Colonic mucosa (tissue), 4 donors: ENCODE data around the gene RBM17. TPM values are rescaled to one million over a fixed set of nuclear protein-coding genes. Genes with fewer than 3 reads are reported as not detected.

Experiments
- DNase-seq: peaks from one replicate; pipeline ENCODE4 v3.0.0-alpha.2; 2020
- H3K27ac ChIP-seq: fragments of 200-600 bp; one replicate; pipeline ENCODE4 v1.8.0; 2021
- H3K27me3 ChIP-seq: fragments of 200-600 bp; one replicate; pipeline ENCODE4 v1.8.0; 2021
- H3K36me3 ChIP-seq: fragments of 200-600 bp; one replicate; pipeline ENCODE4 v1.8.0; 2021
- H3K4me1 ChIP-seq: fragments of 200-600 bp; one replicate; pipeline ENCODE4 v1.8.0; 2021; ENCODE audit warnings: mild to moderate bottlenecking
- H3K4me3 ChIP-seq: fragments of 200-600 bp; one replicate; pipeline ENCODE4 v1.8.0; 2021
- H3K9ac ChIP-seq, 2 donors: one replicate each; pipeline ENCODE4 v1.7.0; 2013; ENCODE audit warnings: control low read depth in 2 of 2, low read depth in 2 of 2, low read length in 2 of 2
- H3K9me3 ChIP-seq: fragments of 200-600 bp; one replicate; pipeline ENCODE4 v1.8.0; 2021
- intact Hi-C: fragments of 100-400 bp; cut with DNase I; formaldehyde crosslinking; loops from one replicate; pipeline ENCODE4 v1.14.1; 2022
- total RNA-seq, 2 donors: library from RNA; stranded (reverse); fragmentation: NEBNext Ultra II Directional in 1 of 2; extraction: Animal tissue kit (Norgen Biotek cat#: 25700) in 1 of 2; gene quantifications; one replicate each; pipeline ENCODE4 v1.2.1, GENCODE V29; 2021
- TF ChIP-seq, protein P1 (sequence below): fragments of 200-600 bp; IDR thresholded peaks from one replicate; pipeline ENCODE4 v1.8.0; 2022; ENCODE audit warnings: antibody characterized with exemption, mild to moderate bottlenecking
- donor health status: healthy.
- donor health status: DM: no; HTN: no; CAD: no.
- donor health status: DM: no; HTN: no; CAD: no.

Gene RBM17
- total RNA-seq, 2 donors from 2014 or later = 80.3 to 110 TPM

DNA sequence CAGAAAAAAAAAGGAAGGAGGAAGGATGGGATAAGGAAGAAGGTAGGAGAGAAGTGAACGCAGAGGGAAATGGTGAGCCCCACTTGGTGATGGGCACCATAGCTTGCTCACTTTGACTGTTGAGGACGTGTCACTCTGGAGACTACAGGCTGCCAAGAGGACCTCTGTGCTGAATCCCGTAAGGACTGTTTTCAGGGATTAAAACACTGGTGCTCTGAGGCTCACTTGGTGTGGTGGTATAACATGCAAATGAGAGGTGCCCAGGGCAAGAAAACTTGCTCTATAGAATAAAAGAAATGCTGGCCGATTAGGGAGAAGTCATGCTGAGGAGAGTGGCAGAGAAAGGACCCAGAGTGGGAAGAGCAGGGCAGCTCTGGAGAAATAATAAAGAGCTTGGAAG lies 21.4 kb upstream of the RBM17 start:
- Histone ChIP-seq H3K4me1 (no peaks in the 10 kb centered on the region), H3K4me3 (no peak overlapping the region), H3K9me3 (no peaks in the 10 kb centered on the region), H3K9ac (no peak overlapping the region), H3K27me3 (no peaks in the 10 kb centered on the region), H3K27ac (no peak overlapping the region), H3K36me3 (no peaks in the 10 kb centered on the region)
- intact Hi-C loops = no loop called here
- no peak for DNase-seq
- TF ChIP-seq, protein P1, sequence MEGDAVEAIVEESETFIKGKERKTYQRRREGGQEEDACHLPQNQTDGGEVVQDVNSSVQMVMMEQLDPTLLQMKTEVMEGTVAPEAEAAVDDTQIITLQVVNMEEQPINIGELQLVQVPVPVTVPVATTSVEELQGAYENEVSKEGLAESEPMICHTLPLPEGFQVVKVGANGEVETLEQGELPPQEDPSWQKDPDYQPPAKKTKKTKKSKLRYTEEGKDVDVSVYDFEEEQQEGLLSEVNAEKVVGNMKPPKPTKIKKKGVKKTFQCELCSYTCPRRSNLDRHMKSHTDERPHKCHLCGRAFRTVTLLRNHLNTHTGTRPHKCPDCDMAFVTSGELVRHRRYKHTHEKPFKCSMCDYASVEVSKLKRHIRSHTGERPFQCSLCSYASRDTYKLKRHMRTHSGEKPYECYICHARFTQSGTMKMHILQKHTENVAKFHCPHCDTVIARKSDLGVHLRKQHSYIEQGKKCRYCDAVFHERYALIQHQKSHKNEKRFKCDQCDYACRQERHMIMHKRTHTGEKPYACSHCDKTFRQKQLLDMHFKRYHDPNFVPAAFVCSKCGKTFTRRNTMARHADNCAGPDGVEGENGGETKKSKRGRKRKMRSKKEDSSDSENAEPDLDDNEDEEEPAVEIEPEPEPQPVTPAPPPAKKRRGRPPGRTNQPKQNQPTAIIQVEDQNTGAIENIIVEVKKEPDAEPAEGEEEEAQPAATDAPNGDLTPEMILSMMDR = no peak

DNA sequence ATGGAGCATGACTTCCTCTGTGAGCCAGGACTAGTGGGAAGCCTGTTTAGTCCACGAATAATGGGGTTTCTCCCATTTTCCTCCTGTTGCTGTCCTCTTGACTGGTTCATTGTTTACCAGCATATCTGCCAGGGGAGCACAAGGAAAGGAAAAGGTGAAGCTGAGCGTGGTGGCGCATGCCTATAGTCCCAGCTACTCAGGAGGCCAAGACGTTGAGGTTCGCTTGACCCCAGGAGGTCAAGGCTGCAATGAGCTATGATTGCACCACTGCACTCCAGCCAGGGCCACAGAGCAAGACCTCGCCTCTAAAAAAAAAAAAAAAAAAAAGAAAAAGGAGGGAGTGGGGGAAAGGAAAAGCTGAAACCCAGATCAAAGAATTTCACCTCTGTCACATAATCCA lies 20.8 kb upstream of the RBM17 start:
- no peak overlapping the region for H3K27ac ChIP-seq
- TF ChIP-seq, protein P1 = no peak

DNA sequence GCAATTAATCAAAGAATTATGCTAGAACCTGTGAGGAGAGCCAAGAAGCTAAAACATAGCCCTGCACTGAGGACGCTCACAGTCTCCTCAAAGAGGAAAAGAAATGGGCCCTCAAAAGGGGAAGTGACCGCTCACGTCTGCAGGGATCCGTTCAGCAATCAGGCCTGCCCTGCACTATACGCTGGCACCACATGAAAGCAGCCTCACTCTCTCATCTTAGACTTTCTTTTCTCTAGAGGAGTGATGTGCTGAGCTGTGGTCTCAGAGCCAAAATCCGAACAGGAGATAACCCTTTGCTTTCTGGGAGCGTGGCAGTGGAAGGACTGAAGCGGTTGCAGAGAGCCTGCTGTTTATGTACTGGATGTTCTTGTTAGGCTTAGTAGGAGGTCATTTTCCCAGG lies 20.4 kb upstream of the RBM17 start:
- TF ChIP-seq, protein P1 = no peak
- intact Hi-C loops = no loop called here
- H3K27ac ChIP-seq = no peak overlapping the region
- no peak for DNase-seq
- no peaks in the 10 kb centered on the region for H3K27me3 ChIP-seq
- H3K4me3 ChIP-seq = no peak overlapping the region
- no peak overlapping the region for H3K9ac ChIP-seq
- H3K4me1 ChIP-seq = no peaks in the 10 kb centered on the region
- H3K9me3 ChIP-seq = no peaks in the 10 kb centered on the region
- no peaks in the 10 kb centered on the region for H3K36me3 ChIP-seq

More for the DNA sequence above, 20.8 kb upstream of the RBM17 start:
- Histone ChIP-seq H3K27me3 (no peaks in the 10 kb centered on the region), H3K9me3 (no peaks in the 10 kb centered on the region), H3K4me3 (no peak overlapping the region), H3K4me1 (no peaks in the 10 kb centered on the region), H3K36me3 (no peaks in the 10 kb centered on the region), H3K9ac (no peak overlapping the region)
- DNase-seq = no peak
- intact Hi-C loops = no loop called here

DNA sequence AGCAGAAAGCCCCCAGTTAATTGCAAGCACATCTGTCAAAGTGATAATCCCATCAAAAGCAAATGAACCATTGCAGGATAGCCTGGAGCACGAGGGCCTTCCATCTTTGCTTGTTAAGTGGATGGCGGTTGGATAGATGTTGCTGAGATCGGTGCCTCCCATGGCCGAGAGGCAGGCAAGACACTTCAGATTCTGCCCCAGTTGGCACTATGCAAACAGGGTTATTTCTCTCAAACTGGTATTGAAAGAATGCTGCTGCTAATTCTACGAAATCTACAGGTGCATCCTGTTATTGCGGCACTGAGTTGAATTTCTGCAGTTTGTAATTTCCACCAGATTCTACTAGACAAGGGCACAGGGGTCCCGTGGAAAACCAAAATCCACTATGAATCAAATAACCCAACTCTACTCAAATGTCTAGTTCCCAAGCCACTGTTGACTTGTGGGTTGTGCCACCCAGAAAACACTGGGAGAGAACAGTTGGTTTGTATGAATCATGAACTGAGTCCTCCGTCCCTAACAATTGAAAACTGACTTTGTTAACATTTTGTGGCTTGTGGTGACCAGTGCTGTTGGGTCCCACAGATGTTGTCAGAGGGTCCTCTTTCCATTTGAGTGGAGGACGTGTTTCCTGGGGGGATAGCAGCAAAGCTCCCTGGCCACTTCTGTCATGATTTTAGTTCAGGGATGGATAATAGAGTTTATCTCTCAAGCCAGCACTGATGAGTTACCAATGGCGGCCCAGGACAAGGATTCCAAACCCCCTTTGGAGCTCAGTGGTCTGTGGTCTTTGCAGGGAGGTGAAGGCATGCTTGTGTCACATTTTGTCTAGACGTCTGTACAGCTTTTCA lies 19.5 kb upstream of the RBM17 start:
- intact Hi-C loops = no loop called here
- Histone ChIP-seq H3K27me3 (no peaks in the 10 kb centered on the region), H3K4me1 (no peaks in the 10 kb centered on the region), H3K4me3 (no peak overlapping the region), H3K9ac (no peak overlapping the region), H3K27ac (no peak overlapping the region), H3K9me3 (no peaks in the 10 kb centered on the region), H3K36me3 (no peaks in the 10 kb centered on the region)
- DNase-seq = no peak
- TF ChIP-seq, protein P1 = no peak

DNA sequence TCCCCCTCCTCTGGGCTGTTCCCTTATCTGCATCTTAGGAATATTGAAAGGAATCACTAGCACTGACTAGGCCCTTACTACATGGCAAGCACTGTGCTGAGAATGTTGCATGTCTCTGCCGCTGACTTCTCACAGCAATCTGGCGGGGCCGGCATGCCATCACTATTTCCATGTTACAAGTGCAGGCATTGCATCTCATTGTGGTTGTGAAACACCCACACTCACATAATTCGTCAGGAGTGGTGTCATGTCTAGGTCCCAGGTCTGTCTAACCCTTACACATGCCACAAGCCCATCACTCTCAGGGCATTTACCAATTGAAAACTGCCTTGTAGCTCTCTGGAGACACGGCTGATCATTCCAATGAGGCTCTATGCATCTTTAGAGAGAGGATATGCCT lies 18.2 kb upstream of the RBM17 start:
- intact Hi-C loops = no loop called here
- Histone ChIP-seq H3K27me3 (no peaks in the 10 kb centered on the region), H3K27ac (no peak overlapping the region), H3K36me3 (no peaks in the 10 kb centered on the region), H3K4me3 (no peak overlapping the region), H3K9ac (no peak overlapping the region), H3K9me3 (no peaks in the 10 kb centered on the region), H3K4me1 (no peaks in the 10 kb centered on the region)
- DNase-seq = no peak
- TF ChIP-seq, protein P1 = no peak
